Heart left ventricle (tissue), 13 donors: ENCODE measurements around the gene STK24.

Source experiments
- POLR2A ChIP-seq, 2 donors: fragments of 450-650 bp; IDR thresholded peaks; one replicate each; pipeline ENCODE4 v1.6.1; 2017; ENCODE audit warnings: antibody characterized with exemption in 2 of 2, mild to moderate bottlenecking in 2 of 2, moderate library complexity in 2 of 2
- TF ChIP-seq, protein P1 (sequence below), 12 donors: fragments of 200-600 bp; sonication (generic) in 4 of 12; IDR thresholded peaks; one replicate each; pipeline versions ENCODE4 v1.5.0 to v1.8.0; 2018 to 2022; ENCODE audit warnings: antibody characterized with exemption in 12 of 12, mild to moderate bottlenecking in 5 of 12
- donor health status: ischemic (EF 13 %, LVEDD 7.1; RV severe dilation, severe dysfunction).
- donor health status: DM: no; HTN: yes; CAD: no.
- donor health status: DM: no; HTN: no; CAD: no.
- donor health status: ischemic (EF 25% LVEDD 6.9; RV normal size, moderate dysfunction).
- donor health status: ischemic (EF 25% LVEDD 5.7; RV mildly dilated, moderate dysfunction).
- donor health status: ischemic (EF 35%, LVEDD 5.7; RV mildly dilated, moderate dysfunction).
- donor health status: nonischemic (EF 11% LVEDD 7.7; RV severe dilation, severe dysfunction).
- donor health status: DM: yes; HTN: yes; CAD: no.
- donor health status: PGD.
- donor health status: ischemic (EF 29% LVEDD 5.4; RV normal size, mild dysfunction).
- donor health status: nonischemic (EF 23%, LVEDD 6.1; RV moderate dilation, normal function).

DNA sequence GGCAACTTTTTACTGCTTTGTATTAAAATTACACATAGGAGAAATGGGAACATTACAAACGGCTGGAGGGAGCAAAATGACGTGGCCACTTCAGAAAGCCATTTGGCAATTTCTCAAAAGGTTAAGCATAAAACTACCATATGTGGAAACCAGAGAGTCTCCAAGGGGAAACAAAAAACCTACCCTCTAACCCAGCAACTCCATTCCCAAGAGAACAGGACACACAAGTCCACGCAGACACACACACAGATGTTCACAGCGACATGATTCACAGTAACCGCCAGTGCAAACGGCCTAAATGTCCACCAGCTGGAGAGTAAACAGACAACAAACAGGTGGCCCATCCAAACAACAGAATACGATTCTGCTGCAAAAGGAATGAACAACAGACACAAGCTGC lies 37.2 kb downstream of the STK24 start:
- TF ChIP-seq, protein P1, sequence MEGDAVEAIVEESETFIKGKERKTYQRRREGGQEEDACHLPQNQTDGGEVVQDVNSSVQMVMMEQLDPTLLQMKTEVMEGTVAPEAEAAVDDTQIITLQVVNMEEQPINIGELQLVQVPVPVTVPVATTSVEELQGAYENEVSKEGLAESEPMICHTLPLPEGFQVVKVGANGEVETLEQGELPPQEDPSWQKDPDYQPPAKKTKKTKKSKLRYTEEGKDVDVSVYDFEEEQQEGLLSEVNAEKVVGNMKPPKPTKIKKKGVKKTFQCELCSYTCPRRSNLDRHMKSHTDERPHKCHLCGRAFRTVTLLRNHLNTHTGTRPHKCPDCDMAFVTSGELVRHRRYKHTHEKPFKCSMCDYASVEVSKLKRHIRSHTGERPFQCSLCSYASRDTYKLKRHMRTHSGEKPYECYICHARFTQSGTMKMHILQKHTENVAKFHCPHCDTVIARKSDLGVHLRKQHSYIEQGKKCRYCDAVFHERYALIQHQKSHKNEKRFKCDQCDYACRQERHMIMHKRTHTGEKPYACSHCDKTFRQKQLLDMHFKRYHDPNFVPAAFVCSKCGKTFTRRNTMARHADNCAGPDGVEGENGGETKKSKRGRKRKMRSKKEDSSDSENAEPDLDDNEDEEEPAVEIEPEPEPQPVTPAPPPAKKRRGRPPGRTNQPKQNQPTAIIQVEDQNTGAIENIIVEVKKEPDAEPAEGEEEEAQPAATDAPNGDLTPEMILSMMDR (IDR thresholded peaks at IDR 0.05), result no peak
- TF ChIP-seq POLR2A (IDR thresholded peaks at IDR 0.05), result no peak
